Mammary epithelial cell (primary cell): ENCODE data around the gene OIP5.
"Not testable (repeated sequence)": the region's sequence is repeated elsewhere in the genome, so short reads cannot be mapped to it uniquely, and the experiment has no call there.

Experiments
- EZH2 ChIP-seq: IDR thresholded peaks from 2 replicates; pipeline ENCODE4 v1.6.1; 2012; ENCODE audit warnings: low read length, inconsistent platforms, borderline replicate concordance
- TF ChIP-seq, protein P1 (sequence below), 2 donors: IDR thresholded peaks in 1 of 2; conservative IDR thresholded peaks in 1 of 2; 2 replicates each; pipeline ENCODE4 v1.5.1; 2011 to 2012; ENCODE audit warnings: inconsistent platforms in 2 of 2, low read length in 2 of 2, mild to moderate bottlenecking in 2 of 2, control low read depth in 1 of 2, low read depth in 1 of 2; ENCODE audit not compliant: insufficient read depth in 1 of 2; ENCODE audit errors: extremely low read depth in 1 of 2

DNA sequence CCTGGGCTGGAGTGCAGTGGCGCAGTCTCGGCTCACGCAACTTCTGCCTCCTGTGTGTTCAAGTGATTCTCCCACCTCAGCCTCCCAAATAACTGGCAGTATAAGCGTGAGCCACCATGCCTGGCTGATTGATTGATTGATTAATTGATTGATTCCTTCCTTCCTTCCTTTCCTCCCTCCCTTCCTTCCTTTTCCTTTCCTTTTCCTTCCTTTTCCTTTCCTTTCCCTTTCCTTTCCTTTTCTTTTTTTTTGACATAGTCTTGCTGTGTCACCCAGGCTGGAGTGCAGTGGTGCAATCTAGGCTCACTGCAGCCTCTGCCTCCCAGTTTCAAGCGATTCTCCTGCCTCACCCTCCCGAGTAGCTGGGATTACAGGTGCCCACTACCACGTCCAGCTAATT is 71.5 kb downstream of the OIP5 start:
- TF ChIP-seq, protein P1, sequence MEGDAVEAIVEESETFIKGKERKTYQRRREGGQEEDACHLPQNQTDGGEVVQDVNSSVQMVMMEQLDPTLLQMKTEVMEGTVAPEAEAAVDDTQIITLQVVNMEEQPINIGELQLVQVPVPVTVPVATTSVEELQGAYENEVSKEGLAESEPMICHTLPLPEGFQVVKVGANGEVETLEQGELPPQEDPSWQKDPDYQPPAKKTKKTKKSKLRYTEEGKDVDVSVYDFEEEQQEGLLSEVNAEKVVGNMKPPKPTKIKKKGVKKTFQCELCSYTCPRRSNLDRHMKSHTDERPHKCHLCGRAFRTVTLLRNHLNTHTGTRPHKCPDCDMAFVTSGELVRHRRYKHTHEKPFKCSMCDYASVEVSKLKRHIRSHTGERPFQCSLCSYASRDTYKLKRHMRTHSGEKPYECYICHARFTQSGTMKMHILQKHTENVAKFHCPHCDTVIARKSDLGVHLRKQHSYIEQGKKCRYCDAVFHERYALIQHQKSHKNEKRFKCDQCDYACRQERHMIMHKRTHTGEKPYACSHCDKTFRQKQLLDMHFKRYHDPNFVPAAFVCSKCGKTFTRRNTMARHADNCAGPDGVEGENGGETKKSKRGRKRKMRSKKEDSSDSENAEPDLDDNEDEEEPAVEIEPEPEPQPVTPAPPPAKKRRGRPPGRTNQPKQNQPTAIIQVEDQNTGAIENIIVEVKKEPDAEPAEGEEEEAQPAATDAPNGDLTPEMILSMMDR (conservative IDR thresholded peaks at IDR 0.05 in 1 of 2, IDR thresholded peaks at IDR 0.05 in 1 of 2; ENCODE audit: extremely low read depth in 1 of 2, insufficient read depth in 1 of 2, low read depth in 1 of 2, low read length in 2 of 2) = not testable (repeated sequence)
- not testable (repeated sequence) for TF ChIP-seq EZH2
